Ovary (tissue), 3 donors: ENCODE data around the gene SLC35C1.

Experiments used
- CTCF ChIP-seq, 3 donors: fragments of 450-650 bp in 2 of 3; fragments of 200-600 bp in 1 of 3; IDR thresholded peaks; one replicate each; pipeline versions ENCODE4 v1.5.1 to v1.8.0; 2016 to 2022; ENCODE audit warnings: antibody characterized with exemption in 3 of 3, mild to moderate bottlenecking in 1 of 3
- POLR2A ChIP-seq: fragments of 450-650 bp; IDR thresholded peaks from one replicate; pipeline ENCODE4 v1.6.1; 2017; ENCODE audit warnings: antibody characterized with exemption, mild to moderate bottlenecking, moderate library complexity
- donor health status: DM: no; HTN: no; CAD: no.

GRCh38 chr11:45772449-45772774, 32.5 kb upstream of the SLC35C1 start:
- TF ChIP-seq CTCF (IDR thresholded peaks at IDR 0.05) (no peak), POLR2A (no peak)
